GM12865 (cell line): ENCODE measurements around the gene TMEM87B.

Source experiments
- DNase-seq: peaks from one replicate; pipeline ENCODE4 v3.0.0; 2010; ENCODE audit warnings: low read depth
- H3K4me3 ChIP-seq: 2 replicates; pipeline ENCODE4 v1.5.1; 2011; ENCODE audit warnings: mild to moderate bottlenecking, low read depth, low read length, control low read depth
- TF ChIP-seq, protein P1 (sequence below): IDR thresholded peaks from 2 replicates; pipeline ENCODE4 v1.5.1; 2011; ENCODE audit warnings: low read length, control low read depth, low read depth, inconsistent platforms; ENCODE audit not compliant: insufficient read depth; ENCODE audit errors: missing control alignments

Gene TMEM87B

DNA sequence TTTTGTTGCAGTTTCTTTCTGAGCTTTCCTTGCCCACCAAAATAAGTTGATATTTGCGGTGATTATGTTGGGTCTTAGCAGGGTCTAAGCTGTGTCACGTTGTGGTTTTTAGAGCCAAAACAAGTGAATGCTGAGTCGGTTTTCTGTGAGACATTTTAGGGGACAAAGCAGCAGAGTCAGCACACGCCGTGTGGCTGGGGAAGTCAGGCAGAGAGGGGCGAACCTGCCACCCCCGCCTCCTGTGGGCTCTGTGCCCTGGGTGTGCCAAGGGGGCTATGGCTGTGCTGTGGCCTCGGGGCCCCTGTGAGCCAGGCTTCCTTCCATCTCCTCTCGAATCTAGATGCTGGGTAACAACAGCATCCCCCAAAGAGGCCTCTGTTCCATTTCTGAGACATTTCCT is 30.8 kb upstream of the TMEM87B start:
- TF ChIP-seq, protein P1, sequence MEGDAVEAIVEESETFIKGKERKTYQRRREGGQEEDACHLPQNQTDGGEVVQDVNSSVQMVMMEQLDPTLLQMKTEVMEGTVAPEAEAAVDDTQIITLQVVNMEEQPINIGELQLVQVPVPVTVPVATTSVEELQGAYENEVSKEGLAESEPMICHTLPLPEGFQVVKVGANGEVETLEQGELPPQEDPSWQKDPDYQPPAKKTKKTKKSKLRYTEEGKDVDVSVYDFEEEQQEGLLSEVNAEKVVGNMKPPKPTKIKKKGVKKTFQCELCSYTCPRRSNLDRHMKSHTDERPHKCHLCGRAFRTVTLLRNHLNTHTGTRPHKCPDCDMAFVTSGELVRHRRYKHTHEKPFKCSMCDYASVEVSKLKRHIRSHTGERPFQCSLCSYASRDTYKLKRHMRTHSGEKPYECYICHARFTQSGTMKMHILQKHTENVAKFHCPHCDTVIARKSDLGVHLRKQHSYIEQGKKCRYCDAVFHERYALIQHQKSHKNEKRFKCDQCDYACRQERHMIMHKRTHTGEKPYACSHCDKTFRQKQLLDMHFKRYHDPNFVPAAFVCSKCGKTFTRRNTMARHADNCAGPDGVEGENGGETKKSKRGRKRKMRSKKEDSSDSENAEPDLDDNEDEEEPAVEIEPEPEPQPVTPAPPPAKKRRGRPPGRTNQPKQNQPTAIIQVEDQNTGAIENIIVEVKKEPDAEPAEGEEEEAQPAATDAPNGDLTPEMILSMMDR, result no peak
- no peak for DNase-seq
- no peak overlapping the region for H3K4me3 ChIP-seq

DNA sequence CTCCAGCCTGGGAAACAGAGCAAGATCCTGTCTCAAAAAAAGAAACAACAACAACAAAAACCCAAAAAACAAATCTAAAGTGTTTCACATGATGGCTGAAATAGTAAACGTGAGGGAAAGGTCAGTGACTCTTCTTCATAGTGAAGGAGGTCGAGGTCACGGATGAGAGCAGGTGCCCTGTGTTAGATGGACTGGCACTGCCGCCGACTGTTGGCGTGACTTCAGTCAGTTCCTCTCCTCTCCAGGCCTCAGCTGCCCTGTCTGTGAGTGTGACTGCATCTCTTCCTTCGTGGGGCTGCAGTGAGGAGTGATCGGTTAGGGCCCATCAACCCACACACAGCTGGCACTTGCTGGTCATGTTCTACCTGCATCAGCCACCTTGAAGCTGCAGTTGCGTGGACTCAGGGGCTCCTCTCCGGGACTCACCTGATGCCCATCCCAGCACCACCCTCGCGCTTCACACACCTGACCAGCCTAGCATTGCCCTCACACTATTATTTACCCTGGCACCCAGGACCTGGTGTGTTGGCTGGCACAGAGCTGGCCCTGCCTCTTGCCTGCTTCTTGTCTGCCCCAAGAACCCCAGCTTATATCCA is 30.1 kb upstream of the TMEM87B start:
- H3K4me3 ChIP-seq, result no peak overlapping the region
- TF ChIP-seq, protein P1, result no peak
- DNase-seq, result no peak

DNA sequence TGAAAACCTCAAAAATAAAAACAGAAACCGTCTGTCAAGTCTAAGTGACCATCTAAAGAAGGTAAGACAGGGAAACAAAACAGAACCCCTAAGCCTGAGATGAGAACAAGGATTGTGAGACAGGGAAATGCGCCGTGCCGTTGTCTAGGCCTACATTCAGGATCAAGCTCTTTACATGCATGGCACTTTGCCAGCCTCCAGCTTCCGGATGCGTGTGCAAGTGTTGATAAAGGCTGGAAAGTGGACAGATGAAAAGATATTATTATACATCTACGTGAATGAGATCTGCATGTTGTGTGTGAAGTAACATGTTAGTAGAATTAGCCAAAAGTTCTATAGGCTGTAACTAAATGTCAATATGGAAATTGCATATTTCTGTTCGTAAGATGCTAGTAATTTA is 28.6 kb upstream of the TMEM87B start:
- DNase-seq, result no peak
- H3K4me3 ChIP-seq, result no peak overlapping the region
- TF ChIP-seq, protein P1, result no peak

DNA sequence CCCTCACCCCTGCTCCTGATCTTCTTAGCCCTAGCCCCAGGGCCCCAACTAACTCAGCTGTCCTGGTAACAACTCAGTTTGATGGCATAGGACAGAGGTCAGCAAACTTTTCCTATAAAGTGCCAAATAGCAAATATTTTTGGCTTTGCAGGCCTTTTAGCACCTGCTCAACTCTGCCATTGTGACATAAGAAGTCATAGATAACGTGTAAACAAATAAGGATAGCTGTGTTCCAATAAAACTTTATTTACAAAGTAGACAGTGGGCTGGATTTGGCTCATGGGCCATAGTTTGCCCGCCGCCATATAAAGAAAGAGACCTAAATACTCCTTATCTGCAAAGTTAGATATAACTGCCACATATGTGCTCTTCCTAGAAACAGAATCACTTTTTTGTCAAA is 27.3 kb upstream of the TMEM87B start:
- H3K4me3 ChIP-seq, result no peak overlapping the region
- TF ChIP-seq, protein P1, result no peak
- no peak for DNase-seq

DNA sequence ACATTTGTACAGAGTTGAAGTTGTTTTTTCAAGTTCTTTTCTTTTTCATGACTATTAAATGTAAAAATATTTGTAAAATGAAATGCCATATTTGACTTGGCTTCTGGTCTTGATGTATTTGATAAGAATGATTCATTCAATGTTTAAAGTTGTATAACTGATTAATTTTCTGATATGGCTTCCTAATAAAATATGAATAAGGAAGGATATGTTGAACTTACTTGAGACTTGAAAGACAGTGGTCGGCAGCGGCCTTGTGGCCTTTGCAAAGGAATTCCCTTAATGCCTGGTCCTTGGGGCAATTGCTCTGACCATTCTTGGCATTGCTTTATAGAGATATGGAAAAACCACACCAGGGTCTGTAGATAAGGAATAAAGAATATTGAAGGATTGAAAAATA is 25.9 kb upstream of the TMEM87B start:
- TF ChIP-seq, protein P1, result no peak
- no peak overlapping the region for H3K4me3 ChIP-seq
- DNase-seq, result no peak

DNA sequence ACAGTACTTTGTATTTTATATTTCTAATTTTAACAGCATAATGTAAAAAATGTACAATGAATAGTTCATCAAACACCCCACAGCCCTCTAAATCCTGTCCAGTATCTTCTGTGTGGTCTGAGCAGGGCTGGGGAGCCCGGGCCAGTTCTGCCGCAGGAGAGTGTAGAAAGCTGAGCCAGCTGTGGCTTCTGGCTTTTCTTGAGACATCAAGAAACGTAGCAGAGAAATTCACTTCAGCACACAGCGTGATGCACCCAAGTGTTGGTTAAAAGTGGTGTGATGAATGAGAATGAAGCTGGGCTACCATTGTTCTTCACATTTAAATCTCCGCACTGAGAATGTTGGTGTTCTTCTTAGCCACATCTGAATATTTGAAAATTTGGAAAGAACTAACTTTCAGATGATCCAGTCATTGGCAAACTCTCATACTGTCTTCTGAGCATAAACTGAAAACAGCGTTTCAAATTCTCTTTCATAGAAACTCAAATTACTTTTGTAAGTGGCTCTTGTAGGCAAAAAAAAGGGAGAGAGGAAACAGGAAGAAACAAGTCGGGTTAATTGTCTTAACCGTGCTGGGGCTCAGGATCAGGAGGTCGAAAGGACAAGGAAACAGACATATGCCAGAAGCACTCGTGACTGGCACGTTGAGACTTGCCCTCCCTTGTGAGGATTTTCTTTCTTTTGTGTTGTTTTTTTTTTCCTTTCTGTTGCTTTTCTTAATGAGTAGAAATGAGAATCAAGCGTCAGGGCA is 23.4 kb upstream of the TMEM87B start:
- peak; percentile 18 for DNase-seq
- TF ChIP-seq, protein P1, result no peak
- no peak overlapping the region for H3K4me3 ChIP-seq

DNA sequence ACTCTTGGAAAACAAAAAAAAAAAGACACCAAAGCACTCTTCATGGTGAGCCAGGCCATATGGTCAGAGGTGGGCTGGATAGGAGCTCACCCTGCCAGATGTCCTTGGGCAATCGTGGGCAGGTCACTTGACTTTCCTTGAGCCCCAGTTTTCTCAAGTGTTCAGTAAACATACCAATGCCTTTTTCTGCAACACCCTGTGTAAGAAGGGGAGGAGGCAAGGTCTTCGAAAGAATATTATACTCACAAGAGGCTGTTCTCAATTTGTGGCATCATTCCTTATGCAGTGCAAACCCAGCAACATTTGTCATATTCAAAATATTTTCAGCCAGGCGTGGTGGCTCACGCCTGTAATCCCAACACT is 22.9 kb upstream of the TMEM87B start:
- no peak overlapping the region for H3K4me3 ChIP-seq
- DNase-seq, result no peak
- TF ChIP-seq, protein P1, result no peak
